ENCODE results near the gene ITPR3. TPM values are rescaled to one million over a fixed set of nuclear protein-coding genes. Genes with fewer than 3 reads are reported as not detected.

ITPR3 gene
- total and polyA plus RNA-seq, 2 of the 13 experiments (the other 11 are each of a cell fraction or from before 2014, with no cell fraction given), result 3.8 to 21.4 TPM

GRCh38 chr6:33634161-33634727 is 13.1 kb downstream of the ITPR3 start (continued):
- TF ChIP-seq SNAPC4 (CRISPR knock-in tag; IDR thresholded peaks at IDR 0.05), result 0 out of 2 replicates have a peak, but pooled peaks have one; percentile 49
- no peak for TF ChIP-seq CBX1 (IDR thresholded peaks at IDR 0.05; ENCODE audit: low read depth)
- TF ChIP-seq GATAD1 (CRISPR knock-in tag; IDR thresholded peaks at IDR 0.05), result 0 out of 2 replicates have a peak, but pooled peaks have one; percentile 23
- no peak for TF ChIP-seq FOXA1 (IDR thresholded peaks at IDR 0.05)
- peak; percentile 39 for TF ChIP-seq FOXA1 (CRISPR knock-in tag; IDR thresholded peaks at IDR 0.05)
- no peak for TF ChIP-seq CSRNP2 (CRISPR knock-in tag; conservative IDR thresholded peaks at IDR 0.05; ENCODE audit: low read depth)
- peak; percentile 73; the same call in 1 of the 2 replicates for TF ChIP-seq HNF1B (CRISPR knock-in tag; IDR thresholded peaks at IDR 0.05)
- no peak for TF ChIP-seq SOX5 (CRISPR knock-in tag; IDR thresholded peaks at IDR 0.05; ENCODE audit: borderline replicate concordance)
- TF ChIP-seq, protein P1, sequence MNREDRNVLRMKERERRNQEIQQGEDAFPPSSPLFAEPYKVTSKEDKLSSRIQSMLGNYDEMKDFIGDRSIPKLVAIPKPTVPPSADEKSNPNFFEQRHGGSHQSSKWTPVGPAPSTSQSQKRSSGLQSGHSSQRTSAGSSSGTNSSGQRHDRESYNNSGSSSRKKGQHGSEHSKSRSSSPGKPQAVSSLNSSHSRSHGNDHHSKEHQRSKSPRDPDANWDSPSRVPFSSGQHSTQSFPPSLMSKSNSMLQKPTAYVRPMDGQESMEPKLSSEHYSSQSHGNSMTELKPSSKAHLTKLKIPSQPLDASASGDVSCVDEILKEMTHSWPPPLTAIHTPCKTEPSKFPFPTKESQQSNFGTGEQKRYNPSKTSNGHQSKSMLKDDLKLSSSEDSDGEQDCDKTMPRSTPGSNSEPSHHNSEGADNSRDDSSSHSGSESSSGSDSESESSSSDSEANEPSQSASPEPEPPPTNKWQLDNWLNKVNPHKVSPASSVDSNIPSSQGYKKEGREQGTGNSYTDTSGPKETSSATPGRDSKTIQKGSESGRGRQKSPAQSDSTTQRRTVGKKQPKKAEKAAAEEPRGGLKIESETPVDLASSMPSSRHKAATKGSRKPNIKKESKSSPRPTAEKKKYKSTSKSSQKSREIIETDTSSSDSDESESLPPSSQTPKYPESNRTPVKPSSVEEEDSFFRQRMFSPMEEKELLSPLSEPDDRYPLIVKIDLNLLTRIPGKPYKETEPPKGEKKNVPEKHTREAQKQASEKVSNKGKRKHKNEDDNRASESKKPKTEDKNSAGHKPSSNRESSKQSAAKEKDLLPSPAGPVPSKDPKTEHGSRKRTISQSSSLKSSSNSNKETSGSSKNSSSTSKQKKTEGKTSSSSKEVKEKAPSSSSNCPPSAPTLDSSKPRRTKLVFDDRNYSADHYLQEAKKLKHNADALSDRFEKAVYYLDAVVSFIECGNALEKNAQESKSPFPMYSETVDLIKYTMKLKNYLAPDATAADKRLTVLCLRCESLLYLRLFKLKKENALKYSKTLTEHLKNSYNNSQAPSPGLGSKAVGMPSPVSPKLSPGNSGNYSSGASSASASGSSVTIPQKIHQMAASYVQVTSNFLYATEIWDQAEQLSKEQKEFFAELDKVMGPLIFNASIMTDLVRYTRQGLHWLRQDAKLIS (CRISPR knock-in tag; IDR thresholded peaks at IDR 0.05), result 0 out of 2 replicates have a peak, but pooled peaks have one; percentile 36
- TF ChIP-seq AKNA (CRISPR knock-in tag; IDR thresholded peaks at IDR 0.05; ENCODE audit: borderline replicate concordance), result no peak
- TF ChIP-seq SMAD1 (CRISPR knock-in tag; IDR thresholded peaks at IDR 0.05; ENCODE audit: borderline replicate concordance, low read depth), result 0 out of 2 replicates have a peak, but pooled peaks have one; percentile 51

All from HepG2 (cell line).